Neural cell (in vitro differentiated cells): ENCODE data around the gene STPG4.

Experiments
- EP300 ChIP-seq: fragments of 450-650 bp; conservative IDR thresholded peaks from 2 replicates; pipeline ENCODE4 v1.6.1; 2014; ENCODE audit warnings: antibody characterized with exemption, mild to moderate bottlenecking, moderate library complexity; ENCODE audit not compliant: poor library complexity, severe bottlenecking
- EZH2 ChIP-seq: fragments of 200-600, 300-800 bp; shearing (Covaris generic), sonication (generic); IDR thresholded peaks from 2 replicates; pipeline ENCODE4 v1.6.1; 2014; ENCODE audit warnings: antibody characterized with exemption, low read length, borderline replicate concordance, mild to moderate bottlenecking; ENCODE audit not compliant: insufficient read depth, poor library complexity, severe bottlenecking
- MXI1 ChIP-seq: fragments of 450-650 bp; conservative IDR thresholded peaks from 2 replicates; pipeline ENCODE4 v1.6.1; 2014; ENCODE audit warnings: antibody characterized with exemption, mild to moderate bottlenecking; ENCODE audit not compliant: poor library complexity, severe bottlenecking
- POLR2AphosphoS5 ChIP-seq: IDR thresholded peaks from 2 replicates; pipeline ENCODE4 v1.6.1; 2012
- RAD21 ChIP-seq: fragments of 450-650 bp; conservative IDR thresholded peaks from 2 replicates; pipeline ENCODE4 v1.6.1; 2014; ENCODE audit warnings: antibody characterized with exemption, mild to moderate bottlenecking, moderate library complexity
- REST ChIP-seq: IDR thresholded peaks from 2 replicates; pipeline ENCODE4 v1.6.1; 2012; ENCODE audit warnings: borderline replicate concordance
- SMC3 ChIP-seq: fragments of 450-650 bp; conservative IDR thresholded peaks from 2 replicates; pipeline ENCODE4 v1.6.1; 2014; ENCODE audit warnings: antibody characterized with exemption, mild to moderate bottlenecking, moderate library complexity; ENCODE audit not compliant: poor library complexity
- TAF1 ChIP-seq: IDR thresholded peaks from 2 replicates; pipeline ENCODE4 v1.6.1; 2012; ENCODE audit warnings: low read depth
- TF ChIP-seq, protein P1 (sequence below): fragments of 450-650 bp; IDR thresholded peaks from 2 replicates; pipeline ENCODE4 v1.5.1; 2014; ENCODE audit warnings: antibody characterized with exemption, mild to moderate bottlenecking, moderate library complexity; ENCODE audit not compliant: poor library complexity, severe bottlenecking

DNA sequence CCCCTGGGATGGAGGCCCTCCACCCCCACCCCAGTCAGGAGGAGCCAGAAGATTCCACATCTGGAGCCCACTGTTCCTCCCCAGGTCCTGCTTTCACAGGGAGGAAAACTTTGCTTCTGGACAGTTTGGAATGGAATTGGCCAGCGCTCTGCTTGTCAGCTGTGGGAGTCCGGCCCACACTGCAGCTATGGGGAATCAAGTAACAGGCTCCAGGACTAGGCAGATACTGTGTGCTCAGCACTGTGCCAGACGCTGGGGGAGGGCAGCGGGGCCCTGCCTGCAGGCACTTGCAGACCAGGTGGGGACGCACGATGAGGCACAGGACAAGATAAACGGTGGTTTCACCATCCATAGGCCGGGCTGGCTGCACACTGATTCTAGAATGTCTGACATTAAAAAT is 114.0 kb downstream of the STPG4 start:
- TF ChIP-seq, protein P1, sequence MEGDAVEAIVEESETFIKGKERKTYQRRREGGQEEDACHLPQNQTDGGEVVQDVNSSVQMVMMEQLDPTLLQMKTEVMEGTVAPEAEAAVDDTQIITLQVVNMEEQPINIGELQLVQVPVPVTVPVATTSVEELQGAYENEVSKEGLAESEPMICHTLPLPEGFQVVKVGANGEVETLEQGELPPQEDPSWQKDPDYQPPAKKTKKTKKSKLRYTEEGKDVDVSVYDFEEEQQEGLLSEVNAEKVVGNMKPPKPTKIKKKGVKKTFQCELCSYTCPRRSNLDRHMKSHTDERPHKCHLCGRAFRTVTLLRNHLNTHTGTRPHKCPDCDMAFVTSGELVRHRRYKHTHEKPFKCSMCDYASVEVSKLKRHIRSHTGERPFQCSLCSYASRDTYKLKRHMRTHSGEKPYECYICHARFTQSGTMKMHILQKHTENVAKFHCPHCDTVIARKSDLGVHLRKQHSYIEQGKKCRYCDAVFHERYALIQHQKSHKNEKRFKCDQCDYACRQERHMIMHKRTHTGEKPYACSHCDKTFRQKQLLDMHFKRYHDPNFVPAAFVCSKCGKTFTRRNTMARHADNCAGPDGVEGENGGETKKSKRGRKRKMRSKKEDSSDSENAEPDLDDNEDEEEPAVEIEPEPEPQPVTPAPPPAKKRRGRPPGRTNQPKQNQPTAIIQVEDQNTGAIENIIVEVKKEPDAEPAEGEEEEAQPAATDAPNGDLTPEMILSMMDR, result no peak
- TF ChIP-seq REST (no peak), RAD21 (no peak), SMC3 (no peak), EP300 (no peak), TAF1 (no peak), POLR2AphosphoS5 (no peak), MXI1 (no peak), EZH2 (no peak)
